GM12864 (cell line): Measurements from ENCODE around the gene SCAMP3.
"Not testable (repeated sequence)": the region's sequence is repeated elsewhere in the genome, so short reads cannot be mapped to it uniquely, and the experiment has no call there.

Source experiments
- DNase-seq: peaks from one replicate; pipeline ENCODE4 v3.0.0-alpha.2; 2011; ENCODE audit warnings: low read depth
- H3K4me3 ChIP-seq: 2 replicates; pipeline ENCODE4 v1.5.1; 2011; ENCODE audit warnings: mild to moderate bottlenecking, low read depth, low read length, control low read depth
- CTCF ChIP-seq: IDR thresholded peaks from 2 replicates; pipeline ENCODE4 v1.5.1; 2011; ENCODE audit warnings: low read depth, mild to moderate bottlenecking, moderate library complexity, low read length, control low read depth, inconsistent platforms; ENCODE audit errors: missing control alignments

SCAMP3 gene

GRCh38 chr1:155295183-155295941 is 33.2 kb upstream of the SCAMP3 start:
- H3K4me3 ChIP-seq, result no peak overlapping the region
- TF ChIP-seq CTCF, result no peak
- DNase-seq, result no peak

DNA sequence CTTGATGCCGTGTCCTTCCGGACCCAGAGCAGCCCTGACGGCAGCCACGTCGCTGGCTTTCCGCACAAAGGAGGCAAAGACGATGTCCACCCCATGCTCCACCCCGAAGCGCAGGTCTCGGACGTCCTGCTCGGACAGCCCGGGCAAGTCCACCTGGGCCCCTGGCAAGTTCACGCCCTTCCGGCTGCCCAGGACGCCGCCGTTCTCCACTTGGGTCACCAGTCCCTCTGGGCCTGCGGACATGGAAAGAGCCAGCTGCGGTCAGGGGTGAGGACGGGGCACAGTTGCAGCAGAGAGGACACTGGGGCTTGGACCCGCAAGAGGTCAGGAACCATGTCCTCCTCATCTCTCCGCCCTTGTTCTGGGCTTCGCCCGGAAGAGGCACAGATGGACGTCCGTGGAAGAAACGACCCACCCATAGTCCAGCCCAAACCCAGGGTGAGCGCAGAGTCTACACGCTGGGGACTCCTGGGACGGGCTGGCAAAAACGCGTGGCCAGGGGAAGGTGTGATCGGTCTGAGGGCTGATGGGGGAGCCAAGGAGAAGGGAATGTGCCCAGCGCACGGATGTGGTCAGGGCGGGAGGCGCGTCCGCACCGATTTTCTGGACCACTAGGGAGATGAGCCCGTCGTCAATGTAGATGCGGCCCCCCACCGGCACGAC is 32.5 kb upstream of the SCAMP3 start:
- no peak overlapping the region for H3K4me3 ChIP-seq
- DNase-seq, result no peak

DNA sequence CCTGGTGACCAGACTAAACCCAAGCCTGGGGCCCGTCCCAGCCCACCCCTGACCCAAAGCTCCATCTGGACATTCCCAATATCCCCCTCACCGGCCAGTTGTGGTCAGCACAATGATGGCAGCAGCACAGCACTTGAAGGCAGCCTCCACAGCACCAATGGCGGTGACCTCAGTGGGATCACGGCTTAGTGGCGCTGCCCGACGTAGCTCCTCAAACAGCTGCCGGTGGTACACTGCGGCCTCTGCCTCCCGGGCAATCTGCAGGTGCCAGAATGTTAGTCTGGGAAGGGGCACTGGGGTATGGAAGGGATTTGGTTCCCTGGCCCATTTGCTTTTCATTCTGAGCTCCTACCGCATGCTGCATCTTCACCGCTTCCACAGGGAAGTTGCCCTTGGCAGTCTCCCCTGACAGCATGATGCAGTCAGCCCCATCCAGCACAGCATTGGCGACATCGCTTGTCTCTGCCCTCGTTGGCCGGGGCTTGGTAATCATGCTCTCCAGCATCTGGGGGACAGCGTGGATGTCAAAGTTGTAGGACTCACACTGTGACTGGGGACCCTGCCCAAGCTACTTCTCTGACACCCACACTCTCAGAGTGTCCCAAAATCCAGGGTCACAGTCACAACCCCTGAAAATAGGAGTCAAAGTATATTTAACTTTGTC is 31.1 kb upstream of the SCAMP3 start:
- no peak for TF ChIP-seq CTCF
- no peak for DNase-seq
- no peak overlapping the region for H3K4me3 ChIP-seq

More for the DNA sequence above, 32.5 kb upstream of the SCAMP3 start:
- TF ChIP-seq CTCF, result no peak

DNA sequence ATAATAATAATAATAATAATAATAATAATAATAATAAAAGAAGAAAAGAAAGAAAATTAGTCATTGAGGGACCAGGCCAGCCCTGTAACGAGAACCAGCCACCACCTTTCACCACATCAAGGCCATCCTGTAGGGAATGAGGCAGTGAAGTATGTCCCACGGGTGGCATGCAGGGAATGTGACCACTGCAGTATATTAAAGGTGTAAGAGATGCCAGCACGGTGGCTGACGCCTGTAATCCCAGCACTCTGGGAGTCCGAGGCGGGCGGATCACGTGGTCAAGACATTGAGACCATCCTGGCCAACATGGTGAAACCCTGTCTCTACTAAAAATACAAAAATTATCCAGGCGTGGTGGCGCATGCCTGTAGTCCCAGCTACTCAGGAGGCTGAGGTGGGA is 28.8 kb upstream of the SCAMP3 start:
- DNase-seq, H3K4me3 ChIP-seq: not testable (repeated sequence)

DNA sequence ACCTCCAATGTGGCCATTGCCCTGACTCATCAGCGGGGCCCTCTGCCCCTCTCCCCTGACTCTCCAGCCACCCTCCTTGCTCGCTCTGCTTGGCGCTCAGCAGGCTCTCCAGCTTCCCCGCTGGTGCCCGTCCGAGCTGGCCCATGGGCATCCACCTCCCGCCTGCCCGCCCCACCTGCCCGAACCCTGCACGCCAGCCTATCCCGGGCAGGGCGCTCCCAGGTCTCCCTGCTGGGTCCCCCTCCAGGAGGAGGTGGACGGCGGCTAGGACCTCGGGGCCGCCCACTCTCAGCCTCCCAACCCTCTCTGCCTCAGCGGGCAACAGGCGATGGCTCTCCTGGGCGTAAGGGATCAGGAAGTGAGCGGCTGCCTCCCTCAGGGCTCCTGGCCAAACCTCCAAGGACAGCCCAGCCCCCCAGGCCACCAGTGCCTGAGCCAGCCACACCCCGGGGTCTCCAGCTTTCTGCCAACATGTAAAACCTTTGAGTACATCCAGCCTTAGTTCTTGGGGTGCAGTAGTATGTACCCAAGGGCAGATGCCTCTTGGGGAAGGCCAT is 25.9 kb upstream of the SCAMP3 start:
- no peak for DNase-seq

DNA sequence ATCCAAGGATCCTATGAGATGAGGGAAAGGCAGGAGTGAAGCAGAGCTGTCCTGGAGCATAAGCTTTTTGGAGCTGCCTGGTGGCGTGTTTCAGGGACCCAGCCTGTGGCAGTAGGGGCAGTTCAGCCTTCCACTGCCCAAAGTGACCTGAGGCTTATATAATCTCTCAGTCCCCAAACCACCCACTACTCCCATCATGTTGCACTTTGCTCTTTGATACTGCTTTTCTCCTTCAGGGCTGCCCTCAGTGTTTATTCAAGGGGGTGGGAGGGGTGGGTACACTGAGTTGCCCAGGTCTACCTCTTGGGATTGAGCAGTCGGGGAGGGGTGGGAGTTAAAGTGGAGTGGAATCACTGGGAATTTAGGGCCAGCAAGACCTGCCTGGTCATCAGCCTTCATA is 24.4 kb upstream of the SCAMP3 start:
- DNase-seq, result no peak
- no peak for TF ChIP-seq CTCF
- no peak overlapping the region for H3K4me3 ChIP-seq

More for the DNA sequence above, 25.9 kb upstream of the SCAMP3 start:
- H3K4me3 ChIP-seq, result no peak overlapping the region
- no peak for TF ChIP-seq CTCF

GRCh38 chr1:155285631-155286044 is 23.5 kb upstream of the SCAMP3 start:
- no peak for TF ChIP-seq CTCF
- no peak overlapping the region for H3K4me3 ChIP-seq
- DNase-seq, result no peak
